GM23338 (cell line): ENCODE data around the gene GPBP1L1. TPM values are rescaled to one million over a fixed set of nuclear protein-coding genes. Genes with fewer than 3 reads are reported as not detected.

Experiments
- ATAC-seq: fragments of 200-7000 bp; cut with Tn5 transposase; 3 replicates; pipeline ENCODE4 v1.9.1; 2020
- DNase-seq: peaks from one replicate; pipeline ENCODE4 v3.0.0-alpha.2; 2015; ENCODE audit warnings: low spot score
- H2AFZ ChIP-seq: fragments of 200-600 bp; sonication (generic); 2 replicates; pipeline ENCODE4 v1.8.0; 2016; ENCODE audit warnings: antibody characterized with exemption, mild to moderate bottlenecking, moderate library complexity
- H3F3A ChIP-seq: fragments of 200-600 bp; sonication (generic); replicated peaks from 2 replicates; pipeline ENCODE4 v1.8.0; 2017; ENCODE audit warnings: antibody characterized with exemption, mixed run types, low read depth
- H3K27ac ChIP-seq: fragments of 200-600 bp; sonication (generic); 2 replicates; pipeline ENCODE4 v1.6.1; 2016; ENCODE audit warnings: low read depth
- H3K27me3 ChIP-seq: fragments of 200-600 bp; sonication (generic); 2 replicates; pipeline ENCODE4 v1.8.0; 2016; ENCODE audit warnings: mild to moderate bottlenecking, mixed run types, moderate library complexity; ENCODE audit not compliant: insufficient read depth
- H3K36me3 ChIP-seq: fragments of 200-600 bp; sonication (generic); 2 replicates; pipeline ENCODE4 v1.8.0; 2016; ENCODE audit warnings: mild to moderate bottlenecking; ENCODE audit not compliant: insufficient read depth
- H3K4me1 ChIP-seq: fragments of 200-600 bp; sonication (generic); 2 replicates; pipeline ENCODE4 v1.8.0; 2016; ENCODE audit warnings: mild to moderate bottlenecking, moderate library complexity; ENCODE audit not compliant: insufficient read depth
- H3K4me2 ChIP-seq: fragments of 200-600 bp; sonication (generic); 2 replicates; pipeline ENCODE4 v1.7.1; 2017; ENCODE audit warnings: mixed run types
- H3K4me3 ChIP-seq: fragments of 200-600 bp; sonication (generic); 2 replicates; pipeline ENCODE4 v1.6.1; 2016; ENCODE audit warnings: mixed run types
- H3K79me2 ChIP-seq: fragments of 200-600 bp; sonication (generic); replicated peaks from 2 replicates; pipeline ENCODE4 v1.8.0; 2017; ENCODE audit warnings: mild to moderate bottlenecking; ENCODE audit not compliant: insufficient read depth
- H3K9me2 ChIP-seq: fragments of 200-600 bp; sonication (generic); 2 replicates; pipeline ENCODE4 v1.8.0; 2017; ENCODE audit not compliant: insufficient read depth
- H4K20me1 ChIP-seq: fragments of 200-600 bp; sonication (generic); replicated peaks from 2 replicates; pipeline ENCODE4 v1.8.0; 2017; ENCODE audit warnings: mild to moderate bottlenecking; ENCODE audit not compliant: insufficient read depth
- H3K27ac Mint-ChIP-seq: 2 replicates; pipeline ENCODE4 v1.8.0; 2020; ENCODE audit warnings: inconsistent platforms, mild to moderate bottlenecking, moderate library complexity, mixed read lengths
- H3K27me3 Mint-ChIP-seq: 3 replicates; pipeline ENCODE4 v1.8.0; 2022; ENCODE audit warnings: low read depth, mild to moderate bottlenecking, moderate library complexity, mixed read lengths, inconsistent platforms; ENCODE audit not compliant: insufficient read depth, poor library complexity
- H3K36me3 Mint-ChIP-seq: 3 replicates; pipeline ENCODE4 v1.8.0; 2021; ENCODE audit warnings: low read depth, mild to moderate bottlenecking, inconsistent platforms, moderate library complexity, mixed read lengths
- H3K4me1 Mint-ChIP-seq: 3 replicates; pipeline ENCODE4 v1.8.0; 2020; ENCODE audit warnings: mild to moderate bottlenecking, inconsistent platforms, mixed read lengths
- H3K4me3 Mint-ChIP-seq: 3 replicates; pipeline ENCODE4 v1.8.0; 2021; ENCODE audit warnings: moderate library complexity, mild to moderate bottlenecking, inconsistent platforms, mixed read lengths
- H3K9me3 Mint-ChIP-seq: 3 replicates; pipeline ENCODE4 v1.8.0; 2020; ENCODE audit warnings: moderate library complexity, mild to moderate bottlenecking, inconsistent platforms, mixed read lengths
- CREB1 ChIP-seq: fragments of 250-450 bp; sonication (Bioruptor Pico); IDR thresholded peaks from 2 replicates; pipeline ENCODE4 v1.5.0; 2020; ENCODE audit warnings: low read depth, mild to moderate bottlenecking, moderate library complexity
- ETS1 ChIP-seq: IDR thresholded peaks from 2 replicates; pipeline ENCODE4 v1.6.1; 2016; ENCODE audit warnings: antibody characterized with exemption
- EZH2 ChIP-seq: fragments of 200-600 bp; sonication (generic); IDR thresholded peaks from one replicate; pipeline ENCODE4 v1.8.0; 2017; ENCODE audit warnings: antibody characterized with exemption, mild to moderate bottlenecking, low read depth; ENCODE audit not compliant: unreplicated experiment
- EZH2phosphoT487 ChIP-seq: fragments of 200-600 bp; sonication (generic); IDR thresholded peaks from one replicate; pipeline ENCODE4 v1.8.1; 2018; ENCODE audit warnings: antibody characterized with exemption; ENCODE audit not compliant: unreplicated experiment
- JUNB ChIP-seq: IDR thresholded peaks from one replicate; pipeline ENCODE4 v1.6.1; 2016; ENCODE audit warnings: antibody characterized with exemption; ENCODE audit not compliant: unreplicated experiment
- NANOG ChIP-seq: IDR thresholded peaks from 2 replicates; pipeline ENCODE4 v1.6.1; 2016; ENCODE audit warnings: antibody characterized with exemption, borderline replicate concordance
- POLR2AphosphoS5 ChIP-seq: IDR thresholded peaks from 2 replicates; pipeline ENCODE4 v1.6.1; 2016; ENCODE audit warnings: antibody characterized with exemption, low read depth
- REST ChIP-seq: IDR thresholded peaks from one replicate; pipeline ENCODE4 v1.6.1; 2018; ENCODE audit warnings: antibody characterized with exemption; ENCODE audit not compliant: unreplicated experiment
- STAT1 ChIP-seq: IDR thresholded peaks from one replicate; pipeline ENCODE4 v1.6.1; 2016; ENCODE audit warnings: antibody characterized with exemption; ENCODE audit not compliant: unreplicated experiment
- ZNF114 ChIP-seq: fragments of 250-450 bp; sonication (Bioruptor Pico); IDR thresholded peaks from 2 replicates; pipeline ENCODE4 v1.5.0; 2020; ENCODE audit warnings: mild to moderate bottlenecking, moderate library complexity
- ZNF331 ChIP-seq: fragments of 250-450 bp; sonication (Bioruptor Pico); IDR thresholded peaks from 2 replicates; pipeline ENCODE4 v1.5.0; 2020; ENCODE audit warnings: low read depth, mild to moderate bottlenecking, moderate library complexity
- ZNF462 ChIP-seq: fragments of 250-450 bp; sonication (Bioruptor Pico); IDR thresholded peaks from 2 replicates; pipeline ENCODE4 v1.5.0; 2020; ENCODE audit warnings: mild to moderate bottlenecking, moderate library complexity
- polyA plus RNA-seq: library from polyadenylated mRNA; unstranded; fragments of >200 nt; fragmentation: Nextera tagmentation; extraction: Ambion mirVana; gene quantifications from 2 replicates; pipeline ENCODE4 v1.2.1, GENCODE V29; 2016
- total RNA-seq: library from RNA; depleted of rRNA; stranded (reverse); fragments of >200 nt; shearing (Covaris generic); gene quantifications from 2 replicates; pipeline ENCODE4 v1.2.3, GENCODE V29; 2014
- TF ChIP-seq, protein P1 (sequence below), 2 experiments: fragments of 200-600 bp in 1 of 2; sonication (generic) in 1 of 2; conservative IDR thresholded peaks; 2 replicates each; pipeline versions ENCODE4 v1.5.1 to v1.6.1; 2016 to 2017; ENCODE audit warnings: antibody characterized with exemption in 2 of 2, low read depth in 2 of 2, mild to moderate bottlenecking in 2 of 2, moderate library complexity in 1 of 2

GPBP1L1 gene
- total and polyA plus RNA-seq, 2 experiments from 2014 or later = 61.7 to 117 TPM

DNA sequence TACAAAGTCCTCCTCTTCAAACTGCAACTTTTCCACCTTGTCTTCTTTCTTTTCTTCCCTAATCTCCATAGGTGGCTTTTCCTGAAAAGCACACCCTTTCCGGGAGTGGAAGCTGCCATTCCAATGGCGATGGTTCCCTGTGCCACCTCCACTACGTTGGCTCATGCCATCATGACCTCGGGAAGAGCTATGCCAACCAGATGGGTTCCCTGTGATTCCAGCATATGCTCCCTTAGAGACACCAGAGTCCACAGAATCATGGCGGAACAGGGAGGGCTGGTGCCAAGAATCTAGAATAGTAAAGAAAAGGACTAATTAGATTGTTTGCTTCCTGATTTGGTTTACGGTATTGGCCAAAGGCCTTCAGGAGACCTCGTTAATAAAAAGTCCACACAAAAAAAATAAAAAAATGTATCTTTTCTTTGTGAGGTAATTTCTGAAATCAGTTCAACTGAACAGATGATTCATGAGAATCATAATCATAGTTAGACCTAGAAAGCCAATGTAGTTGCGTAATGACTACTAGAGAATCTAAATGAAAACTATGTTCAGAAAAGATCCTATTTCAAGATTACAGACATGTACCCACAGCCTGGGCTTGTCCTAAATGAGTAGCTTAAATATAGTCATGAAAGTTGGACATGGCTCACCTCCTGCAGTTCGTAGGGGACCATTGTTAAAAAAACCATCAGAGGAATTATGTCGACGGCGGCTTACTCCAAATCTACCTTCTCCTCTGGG, 31.6 kb downstream of the GPBP1L1 start:
- Mint-ChIP-seq H3K9me3 (no peaks in the 10 kb centered on the region), H3K27me3 (peaks cover 4% of the 10 kb centered on the region)
- ATAC-seq = no peak

More for the DNA sequence above, 31.6 kb downstream of the GPBP1L1 start:
- H3K4me1 ChIP-seq = no peaks in the 10 kb centered on the region
- H4K20me1 ChIP-seq = peaks cover 22% of the 10 kb centered on the region
- H3K27me3 ChIP-seq = no peaks in the 10 kb centered on the region
- H3K4me2 ChIP-seq = no peak overlapping the region
- Mint-ChIP-seq H3K4me3 (no peak overlapping the region), H3K4me1 (peaks cover 8% of the 10 kb centered on the region), H3K36me3 (peaks cover 90% of the 10 kb centered on the region), H3K27ac (no peak overlapping the region)
- H3F3A ChIP-seq = no peaks in the 10 kb centered on the region; the same call in 1 of the 2 replicates
- DNase-seq = no peak
- peaks cover 48% of the 10 kb centered on the region for H3K79me2 ChIP-seq
- no peak overlapping the region for H3K27ac ChIP-seq
- no peak overlapping the region for H2AFZ ChIP-seq
- no peaks in the 10 kb centered on the region for H3K9me2 ChIP-seq
- no peak overlapping the region for H3K4me3 ChIP-seq
- TF ChIP-seq ZNF331 (no peak), ETS1 (no peak), ZNF114 (CRISPR knock-in tag) (no peak), STAT1 (no peak), REST (no peak), ZNF462 (no peak), EZH2 (no peak), POLR2AphosphoS5 (no peak), CREB1 (no peak), JUNB (no peak), NANOG (no peak), EZH2phosphoT487 (no peak)
- TF ChIP-seq, protein P1, sequence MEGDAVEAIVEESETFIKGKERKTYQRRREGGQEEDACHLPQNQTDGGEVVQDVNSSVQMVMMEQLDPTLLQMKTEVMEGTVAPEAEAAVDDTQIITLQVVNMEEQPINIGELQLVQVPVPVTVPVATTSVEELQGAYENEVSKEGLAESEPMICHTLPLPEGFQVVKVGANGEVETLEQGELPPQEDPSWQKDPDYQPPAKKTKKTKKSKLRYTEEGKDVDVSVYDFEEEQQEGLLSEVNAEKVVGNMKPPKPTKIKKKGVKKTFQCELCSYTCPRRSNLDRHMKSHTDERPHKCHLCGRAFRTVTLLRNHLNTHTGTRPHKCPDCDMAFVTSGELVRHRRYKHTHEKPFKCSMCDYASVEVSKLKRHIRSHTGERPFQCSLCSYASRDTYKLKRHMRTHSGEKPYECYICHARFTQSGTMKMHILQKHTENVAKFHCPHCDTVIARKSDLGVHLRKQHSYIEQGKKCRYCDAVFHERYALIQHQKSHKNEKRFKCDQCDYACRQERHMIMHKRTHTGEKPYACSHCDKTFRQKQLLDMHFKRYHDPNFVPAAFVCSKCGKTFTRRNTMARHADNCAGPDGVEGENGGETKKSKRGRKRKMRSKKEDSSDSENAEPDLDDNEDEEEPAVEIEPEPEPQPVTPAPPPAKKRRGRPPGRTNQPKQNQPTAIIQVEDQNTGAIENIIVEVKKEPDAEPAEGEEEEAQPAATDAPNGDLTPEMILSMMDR (conservative IDR thresholded peaks at IDR 0.05; ENCODE audit: low read depth in 2 of 2) = no peak
- peaks cover 71% of the 10 kb centered on the region for H3K36me3 ChIP-seq
